Sigmoid colon (tissue), 7 donors: ENCODE results near the gene TSPEAR. TPM values are rescaled to one million over a fixed set of nuclear protein-coding genes. Genes with fewer than 3 reads are reported as not detected.

Experiments used
- DNase-seq: peaks from one replicate; pipeline ENCODE4 v3.0.0-alpha.2; 2019
- H3K27ac ChIP-seq, 4 donors: fragments of 200-600 bp; sonication (generic); one replicate each; pipeline ENCODE4 v1.5.1; 2016 to 2019; ENCODE audit warnings: mild to moderate bottlenecking in 1 of 4
- H3K27me3 ChIP-seq, 3 donors: fragments of 200-600 bp; sonication (generic); one replicate each; pipeline ENCODE4 v1.5.1; 2019; ENCODE audit warnings: mild to moderate bottlenecking in 1 of 3
- H3K36me3 ChIP-seq, 4 donors: fragments of 200-600 bp; sonication (generic); one replicate each; pipeline ENCODE4 v1.5.1; 2016 to 2019
- H3K4me1 ChIP-seq, 4 donors: fragments of 200-600 bp; sonication (generic); one replicate each; pipeline ENCODE4 v1.5.1; 2017 to 2019
- H3K4me3 ChIP-seq, 4 donors: fragments of 200-600 bp; sonication (generic); one replicate each; pipeline ENCODE4 v1.5.1; 2017 to 2019; ENCODE audit warnings: mild to moderate bottlenecking in 2 of 4, moderate library complexity in 1 of 4
- H3K9me3 ChIP-seq, 4 donors: fragments of 200-600 bp in 3 of 4; sonication (generic) in 3 of 4; one replicate each; pipeline versions ENCODE4 v1.5.1 to v1.6.1; 2013 to 2019
- EP300 ChIP-seq, 4 donors: sonication (generic); formaldehyde crosslinking; IDR thresholded peaks; one replicate each; pipeline ENCODE4 v1.6.1; 2017; ENCODE audit warnings: antibody characterized with exemption in 4 of 4
- POLR2A ChIP-seq, 2 donors: fragments of 450-650 bp; IDR thresholded peaks; one replicate each; pipeline ENCODE4 v1.6.1; 2016; ENCODE audit warnings: antibody characterized with exemption in 2 of 2, mild to moderate bottlenecking in 2 of 2, moderate library complexity in 2 of 2
- POLR2AphosphoS5 ChIP-seq, 4 donors: sonication (generic); formaldehyde crosslinking; IDR thresholded peaks; one replicate each; pipeline ENCODE4 v1.6.1; 2017; ENCODE audit warnings: antibody characterized with exemption in 4 of 4
- WGBS, 2 donors: extraction: QIAGEN DNeasy Blood & Tissue Kit; methylation state at CpG; one replicate each; pipeline ENCODE4 v1.1.7; 2013; 5-methylcytosine and 5-hydroxymethylcytosine counted together
- intact Hi-C: fragments of 100-400 bp; cut with DNase I; formaldehyde crosslinking; loops from one replicate; pipeline ENCODE4 v1.15.1; 2023
- polyA plus RNA-seq, 3 donors: library from polyadenylated mRNA; stranded (reverse); fragments of 200-250 nt; gene quantifications; one replicate each; pipeline ENCODE4 v1.2.3, GENCODE V29; 2013
- total RNA-seq, 4 donors: library from RNA; depleted of rRNA; stranded (reverse); fragments of >200 nt; gene quantifications; one replicate each; pipeline ENCODE4 v1.1.0, GENCODE V29; 2016
- TF ChIP-seq, protein P1 (sequence below), 4 experiments: fragments of 450-650 bp in 3 of 4; fragments of 200-600 bp in 1 of 4; IDR thresholded peaks; one replicate each; pipeline ENCODE4 v1.5.1; 2016 to 2019; ENCODE audit warnings: antibody characterized with exemption in 4 of 4, mild to moderate bottlenecking in 3 of 4, moderate library complexity in 2 of 4
- donor health status: healthy with polysubstance abuse.
- donor health status: Bipolar disorder and iron deficiency.
- donor health status: healthy.

TSPEAR gene
- total and polyA plus RNA-seq, 7 donors: under 0.01 to 0.20 TPM; not detected in 5

DNA sequence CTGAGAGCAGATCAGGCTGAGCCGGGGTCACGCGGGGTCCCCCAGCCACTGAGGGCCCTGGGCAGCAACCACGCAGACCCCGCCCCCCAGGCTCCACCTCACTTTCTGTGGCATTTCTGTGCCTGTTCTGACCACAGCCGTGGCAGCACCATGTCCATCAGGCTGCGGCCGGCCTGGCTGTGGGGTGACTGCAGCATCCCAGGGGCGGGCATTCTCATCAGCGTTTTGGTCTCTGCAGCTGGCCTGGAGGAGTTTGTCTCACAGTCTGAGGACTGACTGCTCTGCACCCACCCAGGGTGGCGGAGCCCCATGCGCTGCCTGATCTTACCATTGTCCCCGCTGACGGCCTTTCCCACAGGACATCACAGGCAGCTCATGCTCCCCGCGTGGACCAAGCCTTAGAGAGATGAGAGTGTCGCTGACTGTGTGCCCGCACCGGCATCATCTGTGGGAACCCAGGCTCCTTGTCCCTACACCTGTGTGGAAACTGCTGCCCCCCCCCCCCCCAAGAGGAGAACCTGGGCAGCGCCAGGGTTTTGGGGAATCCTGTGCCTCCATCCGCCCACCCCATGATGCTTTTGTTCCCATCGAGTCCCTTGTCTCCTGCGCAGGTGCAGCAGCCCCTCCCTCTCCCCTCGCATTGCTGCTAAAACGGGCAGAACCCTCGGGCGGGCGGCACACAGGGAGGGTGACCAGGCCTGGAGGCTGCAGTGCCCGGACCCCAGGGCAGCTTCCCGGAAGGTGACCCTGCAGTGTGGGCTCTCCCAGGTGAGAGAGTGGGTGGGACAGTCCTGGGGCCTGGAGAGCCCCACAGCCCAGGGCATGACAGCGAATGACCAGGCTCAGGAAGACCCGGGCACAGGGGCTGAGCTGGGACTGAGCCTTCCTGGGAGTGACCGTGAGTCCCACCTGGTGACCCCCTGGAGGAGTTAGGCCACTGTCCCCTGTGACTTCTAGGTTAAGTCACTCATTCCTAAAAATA, 173.2 kb downstream of the TSPEAR start:
- intact Hi-C loops: no loop called here
- H3K9me3 ChIP-seq: peaks cover 0 to 8% (median 3%) of the 10 kb centered on the region in 4 donors
- no peaks in the 10 kb centered on the region for H3K36me3 ChIP-seq
- no peaks in the 10 kb centered on the region for H3K4me1 ChIP-seq
- DNase-seq: peak; percentile 39
- TF ChIP-seq, protein P1, sequence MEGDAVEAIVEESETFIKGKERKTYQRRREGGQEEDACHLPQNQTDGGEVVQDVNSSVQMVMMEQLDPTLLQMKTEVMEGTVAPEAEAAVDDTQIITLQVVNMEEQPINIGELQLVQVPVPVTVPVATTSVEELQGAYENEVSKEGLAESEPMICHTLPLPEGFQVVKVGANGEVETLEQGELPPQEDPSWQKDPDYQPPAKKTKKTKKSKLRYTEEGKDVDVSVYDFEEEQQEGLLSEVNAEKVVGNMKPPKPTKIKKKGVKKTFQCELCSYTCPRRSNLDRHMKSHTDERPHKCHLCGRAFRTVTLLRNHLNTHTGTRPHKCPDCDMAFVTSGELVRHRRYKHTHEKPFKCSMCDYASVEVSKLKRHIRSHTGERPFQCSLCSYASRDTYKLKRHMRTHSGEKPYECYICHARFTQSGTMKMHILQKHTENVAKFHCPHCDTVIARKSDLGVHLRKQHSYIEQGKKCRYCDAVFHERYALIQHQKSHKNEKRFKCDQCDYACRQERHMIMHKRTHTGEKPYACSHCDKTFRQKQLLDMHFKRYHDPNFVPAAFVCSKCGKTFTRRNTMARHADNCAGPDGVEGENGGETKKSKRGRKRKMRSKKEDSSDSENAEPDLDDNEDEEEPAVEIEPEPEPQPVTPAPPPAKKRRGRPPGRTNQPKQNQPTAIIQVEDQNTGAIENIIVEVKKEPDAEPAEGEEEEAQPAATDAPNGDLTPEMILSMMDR (IDR thresholded peaks at IDR 0.05): no peak
- TF ChIP-seq POLR2AphosphoS5 (IDR thresholded peaks at IDR 0.05) (no peak), POLR2A (IDR thresholded peaks at IDR 0.05) (no peak), EP300 (IDR thresholded peaks at IDR 0.05) (no peak)
- 90 to 93% methylated on average over 33 of the region's 33 CpGs for WGBS, 2 donors
- no peak overlapping the region for H3K4me3 ChIP-seq
- H3K27ac ChIP-seq: no peak overlapping the region
- peaks cover 0 to 10% (median 0%) of the 10 kb centered on the region in 3 donors for H3K27me3 ChIP-seq

DNA sequence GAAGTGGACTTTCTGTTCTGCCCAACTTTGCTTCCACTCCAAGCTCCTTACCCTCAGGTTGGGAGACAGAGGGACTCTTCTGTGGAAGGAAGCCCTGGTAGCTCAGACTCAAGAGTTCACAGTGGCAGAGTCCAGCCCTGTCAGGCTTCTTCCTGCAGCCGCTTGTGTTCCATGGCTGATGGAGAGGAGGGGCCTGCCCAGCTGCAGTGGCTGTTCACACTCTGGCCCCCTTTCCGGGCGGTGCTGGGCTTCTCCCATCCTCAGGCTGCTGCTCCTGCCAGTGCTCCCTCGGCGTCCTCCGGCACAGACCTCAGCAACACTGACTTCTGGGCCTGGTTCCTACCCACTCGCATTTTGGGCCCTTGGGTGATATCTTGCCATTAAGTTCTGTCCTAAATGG, 175.4 kb downstream of the TSPEAR start:
- no peaks in the 10 kb centered on the region for H3K4me1 ChIP-seq
- TF ChIP-seq EP300 (IDR thresholded peaks at IDR 0.05) (no peak), POLR2AphosphoS5 (IDR thresholded peaks at IDR 0.05) (no peak), POLR2A (IDR thresholded peaks at IDR 0.05) (no peak)
- TF ChIP-seq, protein P1 (IDR thresholded peaks at IDR 0.05): no peak
- peaks cover 0 to 23% (median 0%) of the 10 kb centered on the region in 3 donors for H3K27me3 ChIP-seq
- WGBS, 2 donors: 67 to 74% methylated on average over 7 of the region's 7 CpGs
- H3K4me3 ChIP-seq: no peak overlapping the region
- no peak overlapping the region for H3K27ac ChIP-seq
- intact Hi-C loops: no loop called here
- DNase-seq: no peak
- no peaks in the 10 kb centered on the region for H3K36me3 ChIP-seq
- peaks cover 0 to under 1% (median 0%) of the 10 kb centered on the region in 4 donors for H3K9me3 ChIP-seq

GRCh38 chr21:44534688-44535087, 176.7 kb downstream of the TSPEAR start:
- 91% methylated on average over 6 of the region's 6 CpGs for WGBS, 2 donors
- Histone ChIP-seq H3K4me3 (no peak overlapping the region), H3K36me3 (no peaks in the 10 kb centered on the region), H3K9me3 (no peaks in the 10 kb centered on the region), H3K27ac (no peak overlapping the region), H3K4me1 (no peaks in the 10 kb centered on the region), H3K27me3 (peaks cover 0 to 27% (median 0%) of the 10 kb centered on the region in 3 donors)
- peak; percentile 24 for DNase-seq
- intact Hi-C loops: no loop called here
- TF ChIP-seq EP300 (IDR thresholded peaks at IDR 0.05) (no peak), POLR2AphosphoS5 (IDR thresholded peaks at IDR 0.05) (no peak), POLR2A (IDR thresholded peaks at IDR 0.05) (no peak)
- TF ChIP-seq, protein P1 (IDR thresholded peaks at IDR 0.05): no peak

DNA sequence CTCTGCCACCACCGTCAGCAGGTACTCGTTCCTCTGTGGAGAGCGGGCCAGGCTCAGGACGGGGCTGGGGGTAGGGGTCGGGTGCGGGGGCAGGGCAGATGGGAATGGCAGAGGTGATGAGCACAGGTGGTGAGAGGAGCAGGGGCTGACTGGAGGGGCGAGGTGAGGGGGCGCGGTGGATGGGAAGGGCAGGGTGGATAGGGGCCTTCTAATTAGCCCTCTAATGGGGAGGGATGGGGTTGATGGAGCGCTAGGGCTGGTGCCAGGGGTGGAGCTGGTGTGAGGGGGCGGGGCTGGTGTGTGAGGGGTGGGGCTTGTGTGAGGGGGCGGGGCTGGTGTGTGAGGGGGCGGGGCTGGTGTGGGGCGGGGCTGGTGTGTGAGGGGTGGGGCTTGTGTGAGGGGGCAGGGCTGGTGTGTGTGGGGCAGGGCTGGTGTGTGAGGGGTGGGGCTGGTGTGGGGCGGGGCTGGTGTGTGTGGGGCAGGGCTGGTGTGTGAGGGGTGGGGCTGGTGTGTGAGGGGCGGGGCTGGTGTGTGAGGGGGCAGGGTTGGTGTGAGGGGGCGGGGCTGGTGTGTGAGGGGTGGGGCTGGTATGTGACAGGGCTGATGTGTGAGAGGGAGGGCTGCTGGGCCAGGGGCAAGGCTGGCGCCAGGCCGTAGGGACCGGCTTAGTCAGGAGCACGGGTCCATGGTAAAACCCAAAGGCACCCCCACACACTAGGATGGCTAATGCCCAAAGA, 177.3 kb downstream of the TSPEAR start:
- Histone ChIP-seq H3K4me3 (no peak overlapping the region), H3K27ac (no peak overlapping the region), H3K9me3 (no peaks in the 10 kb centered on the region), H3K27me3 (peaks cover 0 to 27% (median 0%) of the 10 kb centered on the region in 3 donors), H3K4me1 (no peaks in the 10 kb centered on the region), H3K36me3 (no peaks in the 10 kb centered on the region)
- DNase-seq: peak; percentile 48
- intact Hi-C loops: no loop called here
- TF ChIP-seq, protein P1 (IDR thresholded peaks at IDR 0.05): no peak
- no peak for TF ChIP-seq EP300 (IDR thresholded peaks at IDR 0.05)
- TF ChIP-seq POLR2AphosphoS5 (IDR thresholded peaks at IDR 0.05): no peak
- TF ChIP-seq POLR2A (IDR thresholded peaks at IDR 0.05): no peak
- 85 to 92% methylated on average over 21 of the region's 21 CpGs for WGBS, 2 donors
